Psoas muscle (tissue), 8 donors: ENCODE results near the gene BNC1. TPM values are rescaled to one million over a fixed set of nuclear protein-coding genes. Genes with fewer than 3 reads are reported as not detected.

Source experiments
- ATAC-seq, 4 donors: fragments of 200-7000 bp; cut with Tn5 transposase; one replicate each; pipeline ENCODE4 v1.9.1; 2020; ENCODE audit warnings: moderate library complexity in 3 of 4, mild to moderate bottlenecking in 2 of 4
- DNase-seq, 2 donors: peaks; one replicate each; pipeline ENCODE4 v3.0.0-alpha.2; 2020
- H3K27ac ChIP-seq: fragments of 200-600 bp; one replicate; pipeline ENCODE4 v1.8.0; 2022
- H3K27me3 ChIP-seq, 3 donors: fragments of 200-600 bp in 1 of 3; one replicate each; pipeline versions ENCODE4 v1.6.1 to v1.8.0; 2013 to 2022; ENCODE audit warnings: low read length in 2 of 3, mild to moderate bottlenecking in 2 of 3, moderate library complexity in 1 of 3; ENCODE audit not compliant: insufficient read depth in 3 of 3
- H3K36me3 ChIP-seq, 2 donors: fragments of 200-600 bp in 1 of 2; one replicate each; pipeline versions ENCODE4 v1.6.1 to v1.8.0; 2013 to 2022; ENCODE audit warnings: low read depth in 1 of 2, mild to moderate bottlenecking in 1 of 2, moderate library complexity in 1 of 2; ENCODE audit not compliant: insufficient read depth in 1 of 2
- H3K4me1 ChIP-seq: fragments of 200-600 bp; one replicate; pipeline ENCODE4 v1.8.0; 2022
- H3K4me3 ChIP-seq: fragments of 200-600 bp; one replicate; pipeline ENCODE4 v1.8.0; 2022; ENCODE audit warnings: mild to moderate bottlenecking
- H3K9me3 ChIP-seq: fragments of 200-600 bp; one replicate; pipeline ENCODE4 v1.8.0; 2022
- WGBS, 3 donors: extraction: QIAGEN DNeasy Blood & Tissue Kit; methylation state at CpG; one replicate each; pipeline versions ENCODE4 v1.1.6 to v1.1.7; 2013; 5-methylcytosine and 5-hydroxymethylcytosine counted together
- intact Hi-C, 2 donors: fragments of 100-400 bp; cut with DNase I; formaldehyde crosslinking; loops; one replicate each; pipeline versions ENCODE4 v1.11.0 to v1.14.2; 2022
- polyA plus RNA-seq, 3 donors: library from polyadenylated mRNA; stranded (reverse); fragments of 200-250 nt; gene quantifications; one replicate each; pipeline ENCODE4 v1.2.3, GENCODE V29; 2013
- total RNA-seq, 4 donors: library from RNA; stranded (reverse); fragmentation: NEBNext Ultra II Directional in 2 of 4; extraction: Animal tissue kit (Norgen Biotek cat#: 25700) in 2 of 4; gene quantifications; one replicate each; pipeline versions ENCODE4 v1.2.1 to v1.2.4, GENCODE V29; 2021 to 2023
- TF ChIP-seq, protein P1 (sequence below): fragments of 200-600 bp; IDR thresholded peaks from one replicate; pipeline ENCODE4 v1.8.0; 2022; ENCODE audit warnings: antibody characterized with exemption
- donor health status: healthy with polysubstance abuse.
- donor health status: DM: no; HTN: no; CAD: no; lungs with moderate emphysema.
- donor health status: Bipolar disorder and iron deficiency.
- donor health status: healthy.
- donor health status: DM: yes; HTN: yes; CAD: no.
- donor health status: DM: no; HTN: no; CAD: no.
- donor health status: DM: no; HTN: no; CAD: no.
- donor health status: DM: yes; HTN: yes; CAD: no.

Gene BNC1
- total and polyA plus RNA-seq, 7 donors: 0.04 to 0.26 (median 0.10) TPM

- intact Hi-C loops: no loop called here
- no peak for DNase-seq
- Histone ChIP-seq H3K36me3 (no peaks in the 10 kb centered on the region), H3K27me3 (peaks cover 0 to 8% (median 1%) of the 10 kb centered on the region in 3 donors), H3K4me1 (no peaks in the 10 kb centered on the region), H3K9me3 (no peaks in the 10 kb centered on the region), H3K27ac (no peak overlapping the region), H3K4me3 (no peak overlapping the region)
- TF ChIP-seq, protein P1, sequence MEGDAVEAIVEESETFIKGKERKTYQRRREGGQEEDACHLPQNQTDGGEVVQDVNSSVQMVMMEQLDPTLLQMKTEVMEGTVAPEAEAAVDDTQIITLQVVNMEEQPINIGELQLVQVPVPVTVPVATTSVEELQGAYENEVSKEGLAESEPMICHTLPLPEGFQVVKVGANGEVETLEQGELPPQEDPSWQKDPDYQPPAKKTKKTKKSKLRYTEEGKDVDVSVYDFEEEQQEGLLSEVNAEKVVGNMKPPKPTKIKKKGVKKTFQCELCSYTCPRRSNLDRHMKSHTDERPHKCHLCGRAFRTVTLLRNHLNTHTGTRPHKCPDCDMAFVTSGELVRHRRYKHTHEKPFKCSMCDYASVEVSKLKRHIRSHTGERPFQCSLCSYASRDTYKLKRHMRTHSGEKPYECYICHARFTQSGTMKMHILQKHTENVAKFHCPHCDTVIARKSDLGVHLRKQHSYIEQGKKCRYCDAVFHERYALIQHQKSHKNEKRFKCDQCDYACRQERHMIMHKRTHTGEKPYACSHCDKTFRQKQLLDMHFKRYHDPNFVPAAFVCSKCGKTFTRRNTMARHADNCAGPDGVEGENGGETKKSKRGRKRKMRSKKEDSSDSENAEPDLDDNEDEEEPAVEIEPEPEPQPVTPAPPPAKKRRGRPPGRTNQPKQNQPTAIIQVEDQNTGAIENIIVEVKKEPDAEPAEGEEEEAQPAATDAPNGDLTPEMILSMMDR: no peak
- WGBS, 3 donors: 77 to 86% (median 84%) methylated on average over 3 of the region's 3 CpGs
- no peak for ATAC-seq
Observed at GRCh38 chr15:83303535-83303934, 19.1 kb upstream of the BNC1 start.

GRCh38 chr15:83300826-83301225 is 16.4 kb upstream of the BNC1 start:
- DNase-seq (no peak), ATAC-seq (no peak)
- Histone ChIP-seq H3K4me1 (no peaks in the 10 kb centered on the region), H3K27me3 (peaks cover 0 to 5% (median 1%) of the 10 kb centered on the region in 3 donors), H3K9me3 (no peaks in the 10 kb centered on the region), H3K36me3 (no peaks in the 10 kb centered on the region), H3K4me3 (no peak overlapping the region), H3K27ac (no peak overlapping the region)
- TF ChIP-seq, protein P1: no peak
- WGBS, 3 donors: 93 to 100% (median 100%) methylated on average over 1 of the region's 1 CpG
- intact Hi-C loops: no loop called here

DNA sequence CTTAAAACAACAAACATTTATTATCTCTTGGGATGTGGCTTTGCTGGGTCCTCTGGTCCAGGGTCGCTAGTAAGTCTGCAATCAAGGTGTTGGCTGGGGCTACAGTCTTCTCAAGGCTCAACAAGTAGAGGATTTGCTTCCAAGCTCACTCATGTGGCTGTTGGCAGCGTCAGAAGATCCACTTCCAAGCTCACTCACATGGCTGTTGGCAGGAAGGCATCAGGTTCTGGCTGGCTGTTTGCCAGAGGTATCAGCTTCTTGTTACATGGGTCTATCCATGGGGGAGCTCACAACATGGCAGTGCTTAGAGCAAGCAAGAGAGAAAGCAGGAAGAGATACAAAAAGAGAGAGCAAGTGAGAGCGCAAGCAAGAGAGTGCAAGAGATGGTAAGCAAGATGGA is 15.0 kb upstream of the BNC1 start:
- 55 to 65% (median 61%) methylated on average over 3 of the region's 3 CpGs for WGBS, 3 donors
- no peak for ATAC-seq

DNA sequence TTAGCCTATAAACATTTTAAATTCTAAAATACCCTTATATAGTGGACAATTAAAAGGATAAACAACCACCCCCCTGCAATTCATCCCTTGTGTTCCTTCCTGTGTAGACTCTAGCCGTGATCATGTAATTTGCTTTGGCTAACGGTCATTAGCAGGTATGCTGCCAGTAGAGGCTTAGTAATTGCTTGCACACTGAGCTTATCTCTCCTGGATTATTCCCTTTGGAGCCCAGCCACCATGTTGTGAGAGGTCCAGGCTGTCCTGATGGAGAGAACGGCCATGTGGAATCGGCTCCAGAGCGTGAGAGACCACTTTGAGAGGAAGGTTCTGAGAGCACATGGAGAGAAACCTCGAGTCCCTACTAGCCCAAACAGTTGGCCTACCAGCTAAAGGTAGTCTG is 11.0 kb upstream of the BNC1 start:
- intact Hi-C loops: no loop called here
- H3K9me3 ChIP-seq: no peaks in the 10 kb centered on the region
- no peak for DNase-seq
- ATAC-seq: no peak
- 76 to 83% (median 81%) methylated on average over 6 of the region's 6 CpGs for WGBS, 3 donors
- H3K27ac ChIP-seq: no peak overlapping the region
- TF ChIP-seq, protein P1: no peak
- peaks cover 2 to 23% (median 3%) of the 10 kb centered on the region in 3 donors for H3K27me3 ChIP-seq
- H3K4me1 ChIP-seq: no peaks in the 10 kb centered on the region
- H3K36me3 ChIP-seq: no peaks in the 10 kb centered on the region
- no peak overlapping the region for H3K4me3 ChIP-seq

More for the DNA sequence above, 15.0 kb upstream of the BNC1 start:
- no peaks in the 10 kb centered on the region for H3K36me3 ChIP-seq
- peaks cover 0 to 11% (median 2%) of the 10 kb centered on the region in 3 donors for H3K27me3 ChIP-seq
- H3K4me3 ChIP-seq: no peak overlapping the region
- DNase-seq: no peak
- TF ChIP-seq, protein P1: no peak
- no peaks in the 10 kb centered on the region for H3K9me3 ChIP-seq
- H3K4me1 ChIP-seq: no peaks in the 10 kb centered on the region
- no peak overlapping the region for H3K27ac ChIP-seq
- intact Hi-C loops: no loop called here

DNA sequence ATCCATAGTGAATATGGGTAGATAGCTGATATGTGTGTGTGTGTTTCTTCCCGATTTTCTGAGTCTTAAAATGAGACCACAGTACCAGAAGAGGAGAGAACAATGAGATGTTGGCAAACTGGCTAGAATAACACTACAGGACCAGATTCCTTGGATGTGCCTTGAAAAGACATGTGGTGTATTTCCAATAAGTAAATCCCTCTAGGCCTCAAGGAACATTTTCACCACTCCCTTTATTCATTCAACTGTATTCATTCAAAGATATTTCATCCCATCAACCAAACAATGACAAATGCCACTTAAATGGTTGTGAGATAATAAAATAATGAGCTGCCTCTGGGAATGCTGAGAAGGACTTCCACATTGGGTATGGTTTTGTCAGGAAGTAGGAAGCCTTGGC is 8.7 kb upstream of the BNC1 start:
- TF ChIP-seq, protein P1: no peak
- no peak overlapping the region for H3K4me3 ChIP-seq
- 56 to 75% (median 60%) methylated on average over 1 of the region's 1 CpG for WGBS, 3 donors
- ATAC-seq: no peak
- no peak for DNase-seq
- H3K9me3 ChIP-seq: no peaks in the 10 kb centered on the region
- intact Hi-C loops: no loop called here
- H3K27me3 ChIP-seq: peaks cover 2 to 32% (median 3%) of the 10 kb centered on the region in 3 donors
- H3K4me1 ChIP-seq: no peaks in the 10 kb centered on the region
- no peak overlapping the region for H3K27ac ChIP-seq
- H3K36me3 ChIP-seq: no peaks in the 10 kb centered on the region
